HL-60 (cell line): Measurements from ENCODE around the gene GRHL3.

Experiments used
- DNase-seq, 2 experiments: peaks; one replicate each; pipeline ENCODE4 v3.0.0-alpha.2; 2010 to 2020; ENCODE audit warnings: low read depth in 1 of 2, low spot score in 1 of 2
- H3K27ac ChIP-seq: fragments of 250-450 bp; sonication (Bioruptor Pico); replicated peaks from 2 replicates; pipeline ENCODE4 v1.5.1; 2020; ENCODE audit warnings: mild to moderate bottlenecking, moderate library complexity
- H3K27me3 ChIP-seq: fragments of 250-450 bp; sonication (Bioruptor Pico); 2 replicates; pipeline ENCODE4 v1.5.1; 2021; ENCODE audit warnings: mild to moderate bottlenecking, moderate library complexity; ENCODE audit not compliant: insufficient read depth, poor library complexity, severe bottlenecking
- H3K4me3 ChIP-seq: replicated peaks from 2 replicates; pipeline ENCODE4 v1.5.1; 2011; ENCODE audit warnings: mild to moderate bottlenecking, control low read depth, low read length; ENCODE audit not compliant: insufficient read depth
- CTCF ChIP-seq: IDR thresholded peaks from one replicate; pipeline ENCODE4 v1.5.1; 2011; ENCODE audit warnings: low read length, control low read depth, inconsistent platforms; ENCODE audit not compliant: insufficient read depth
- GABPA ChIP-seq: IDR thresholded peaks from 2 replicates; pipeline ENCODE4 v1.6.1; 2012; ENCODE audit warnings: low read depth
- POLR2AphosphoS5 ChIP-seq: IDR thresholded peaks from 2 replicates; pipeline ENCODE4 v1.6.1; 2012; ENCODE audit warnings: low read depth
- SPI1 ChIP-seq: IDR thresholded peaks from 2 replicates; pipeline ENCODE4 v1.6.1; 2012; ENCODE audit warnings: low read depth, mild to moderate bottlenecking, borderline replicate concordance
- TF ChIP-seq, protein P1 (sequence below): IDR thresholded peaks from 2 replicates; pipeline ENCODE4 v1.6.1; 2012; ENCODE audit warnings: low read depth; ENCODE audit not compliant: insufficient replicate concordance

GRHL3 gene

DNA sequence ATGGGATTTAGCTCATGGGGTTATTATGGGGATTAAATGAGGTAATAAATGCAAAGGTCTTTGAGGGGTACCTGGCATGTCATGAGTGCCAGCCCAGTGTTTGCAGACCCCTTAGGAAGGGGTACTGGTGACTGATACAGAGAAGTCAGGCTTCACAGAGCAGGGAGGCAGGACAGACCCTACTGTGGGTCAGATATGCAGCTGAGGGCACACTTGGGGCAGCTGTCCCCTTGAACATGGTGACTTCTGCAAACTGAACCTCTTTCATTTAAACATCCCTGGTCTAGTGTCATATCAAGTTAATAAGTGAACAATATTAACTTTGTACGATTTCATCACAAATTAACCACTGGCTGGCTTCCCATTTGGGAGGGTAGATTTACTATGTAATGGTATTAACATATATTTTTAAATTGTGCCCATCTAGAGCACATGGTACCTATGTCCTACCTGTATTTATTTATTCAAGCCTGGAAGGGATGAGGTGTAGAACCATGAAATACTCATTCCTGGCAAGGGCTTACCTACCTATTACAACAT is 68.5 kb downstream of the GRHL3 start:
- no peak for TF ChIP-seq POLR2AphosphoS5
- no peak for TF ChIP-seq CTCF
- TF ChIP-seq, protein P1, sequence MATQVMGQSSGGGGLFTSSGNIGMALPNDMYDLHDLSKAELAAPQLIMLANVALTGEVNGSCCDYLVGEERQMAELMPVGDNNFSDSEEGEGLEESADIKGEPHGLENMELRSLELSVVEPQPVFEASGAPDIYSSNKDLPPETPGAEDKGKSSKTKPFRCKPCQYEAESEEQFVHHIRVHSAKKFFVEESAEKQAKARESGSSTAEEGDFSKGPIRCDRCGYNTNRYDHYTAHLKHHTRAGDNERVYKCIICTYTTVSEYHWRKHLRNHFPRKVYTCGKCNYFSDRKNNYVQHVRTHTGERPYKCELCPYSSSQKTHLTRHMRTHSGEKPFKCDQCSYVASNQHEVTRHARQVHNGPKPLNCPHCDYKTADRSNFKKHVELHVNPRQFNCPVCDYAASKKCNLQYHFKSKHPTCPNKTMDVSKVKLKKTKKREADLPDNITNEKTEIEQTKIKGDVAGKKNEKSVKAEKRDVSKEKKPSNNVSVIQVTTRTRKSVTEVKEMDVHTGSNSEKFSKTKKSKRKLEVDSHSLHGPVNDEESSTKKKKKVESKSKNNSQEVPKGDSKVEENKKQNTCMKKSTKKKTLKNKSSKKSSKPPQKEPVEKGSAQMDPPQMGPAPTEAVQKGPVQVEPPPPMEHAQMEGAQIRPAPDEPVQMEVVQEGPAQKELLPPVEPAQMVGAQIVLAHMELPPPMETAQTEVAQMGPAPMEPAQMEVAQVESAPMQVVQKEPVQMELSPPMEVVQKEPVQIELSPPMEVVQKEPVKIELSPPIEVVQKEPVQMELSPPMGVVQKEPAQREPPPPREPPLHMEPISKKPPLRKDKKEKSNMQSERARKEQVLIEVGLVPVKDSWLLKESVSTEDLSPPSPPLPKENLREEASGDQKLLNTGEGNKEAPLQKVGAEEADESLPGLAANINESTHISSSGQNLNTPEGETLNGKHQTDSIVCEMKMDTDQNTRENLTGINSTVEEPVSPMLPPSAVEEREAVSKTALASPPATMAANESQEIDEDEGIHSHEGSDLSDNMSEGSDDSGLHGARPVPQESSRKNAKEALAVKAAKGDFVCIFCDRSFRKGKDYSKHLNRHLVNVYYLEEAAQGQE = no peak
- TF ChIP-seq GABPA = no peak
- TF ChIP-seq SPI1 = no peak
- Histone ChIP-seq H3K27me3 (no peaks in the 10 kb centered on the region), H3K4me3 (no peak overlapping the region), H3K27ac (no peak overlapping the region)
- DNase-seq = no peak

DNA sequence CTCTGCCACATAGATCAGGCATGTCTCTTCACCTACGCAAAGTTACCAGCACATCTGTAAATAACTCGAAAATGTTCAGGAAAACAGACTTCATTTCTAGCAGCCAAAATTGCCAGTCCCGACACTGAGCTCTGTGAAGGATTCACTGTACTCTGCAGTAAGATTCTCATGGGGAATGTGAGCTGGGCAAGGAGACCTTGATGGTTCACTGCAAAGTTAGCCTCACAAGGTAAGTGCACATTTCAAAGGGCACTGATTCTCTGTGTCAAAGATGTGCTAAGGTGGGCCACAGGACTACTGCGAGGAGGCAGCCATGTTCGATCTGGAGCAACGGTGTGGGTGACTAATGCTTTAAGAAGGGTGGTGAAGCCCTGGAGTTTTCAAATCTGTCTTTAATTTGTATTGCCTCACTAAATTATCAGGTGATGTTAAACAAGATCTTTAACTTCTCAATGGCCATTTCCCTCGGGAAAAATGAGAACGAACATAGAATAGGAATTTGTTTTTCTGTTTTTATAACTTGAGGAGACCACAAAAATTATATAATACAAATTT is 69.3 kb downstream of the GRHL3 start:
- no peak for TF ChIP-seq GABPA
- TF ChIP-seq CTCF = no peak
- TF ChIP-seq, protein P1 = no peak
- no peak for TF ChIP-seq POLR2AphosphoS5
- TF ChIP-seq SPI1 = no peak
- Histone ChIP-seq H3K4me3 (no peak overlapping the region), H3K27me3 (no peaks in the 10 kb centered on the region), H3K27ac (no peak overlapping the region)
- no peak for DNase-seq

GRCh38 chr1:24389231-24389678 is 70.1 kb downstream of the GRHL3 start:
- no peak overlapping the region for H3K4me3 ChIP-seq
- TF ChIP-seq GABPA = no peak
- no peak for TF ChIP-seq CTCF
- no peak for TF ChIP-seq SPI1
- TF ChIP-seq POLR2AphosphoS5 = no peak
- TF ChIP-seq, protein P1 = no peak
- no peak overlapping the region for H3K27ac ChIP-seq
- no peak for DNase-seq
- H3K27me3 ChIP-seq = no peaks in the 10 kb centered on the region
